ENCODE data around the gene MYO1E.

Gene MYO1E

GRCh38 chr15:59283717-59284391 lies 88.8 kb downstream of the MYO1E start:
- no peak overlapping the region for H3K4me2 ChIP-seq (ENCODE audit: low read depth, low read length, poor library complexity, severe bottlenecking)
- peaks cover 32% of the 10 kb centered on the region for H3F3A ChIP-seq (ENCODE audit: insufficient read depth)
- no peak overlapping the region for H3K9ac ChIP-seq (ENCODE audit: low read length)
- no peak overlapping the region for H2AFZ ChIP-seq (ENCODE audit: low read depth, low read length, severe bottlenecking)
- H4K20me1 ChIP-seq (ENCODE audit: low read depth, low read length): peaks cover 42% of the 10 kb centered on the region
- H3K27ac ChIP-seq (ENCODE audit: low read depth, low read length): peak overlapping the region; percentile 9; the same call in 1 of the 2 replicates
- no peaks in the 10 kb centered on the region; the same call in 1 of the 2 replicates for H3K36me3 ChIP-seq (ENCODE audit: low read length)
- no peaks in the 10 kb centered on the region for H3K9me2 ChIP-seq (replicated peaks; ENCODE audit: insufficient read depth, low read length)
- H3K4me3 ChIP-seq (ENCODE audit: insufficient read depth, low read length, poor library complexity, severe bottlenecking): no peak overlapping the region
- H3K9me3 ChIP-seq (ENCODE audit: insufficient read depth, low read length): no peaks in the 10 kb centered on the region
- H3K79me2 ChIP-seq (ENCODE audit: insufficient read depth, low read length): peaks cover 98% of the 10 kb centered on the region
- no peaks in the 10 kb centered on the region for H3K27me3 ChIP-seq (ENCODE audit: low read length)
- TF ChIP-seq, protein P1, sequence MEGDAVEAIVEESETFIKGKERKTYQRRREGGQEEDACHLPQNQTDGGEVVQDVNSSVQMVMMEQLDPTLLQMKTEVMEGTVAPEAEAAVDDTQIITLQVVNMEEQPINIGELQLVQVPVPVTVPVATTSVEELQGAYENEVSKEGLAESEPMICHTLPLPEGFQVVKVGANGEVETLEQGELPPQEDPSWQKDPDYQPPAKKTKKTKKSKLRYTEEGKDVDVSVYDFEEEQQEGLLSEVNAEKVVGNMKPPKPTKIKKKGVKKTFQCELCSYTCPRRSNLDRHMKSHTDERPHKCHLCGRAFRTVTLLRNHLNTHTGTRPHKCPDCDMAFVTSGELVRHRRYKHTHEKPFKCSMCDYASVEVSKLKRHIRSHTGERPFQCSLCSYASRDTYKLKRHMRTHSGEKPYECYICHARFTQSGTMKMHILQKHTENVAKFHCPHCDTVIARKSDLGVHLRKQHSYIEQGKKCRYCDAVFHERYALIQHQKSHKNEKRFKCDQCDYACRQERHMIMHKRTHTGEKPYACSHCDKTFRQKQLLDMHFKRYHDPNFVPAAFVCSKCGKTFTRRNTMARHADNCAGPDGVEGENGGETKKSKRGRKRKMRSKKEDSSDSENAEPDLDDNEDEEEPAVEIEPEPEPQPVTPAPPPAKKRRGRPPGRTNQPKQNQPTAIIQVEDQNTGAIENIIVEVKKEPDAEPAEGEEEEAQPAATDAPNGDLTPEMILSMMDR (IDR thresholded peaks at IDR 0.05; ENCODE audit: insufficient read depth, low read length, poor library complexity, severe bottlenecking): no peak
- TF ChIP-seq EZH2phosphoT487 (conservative IDR thresholded peaks at IDR 0.05; ENCODE audit: low read length): no peak

DNA sequence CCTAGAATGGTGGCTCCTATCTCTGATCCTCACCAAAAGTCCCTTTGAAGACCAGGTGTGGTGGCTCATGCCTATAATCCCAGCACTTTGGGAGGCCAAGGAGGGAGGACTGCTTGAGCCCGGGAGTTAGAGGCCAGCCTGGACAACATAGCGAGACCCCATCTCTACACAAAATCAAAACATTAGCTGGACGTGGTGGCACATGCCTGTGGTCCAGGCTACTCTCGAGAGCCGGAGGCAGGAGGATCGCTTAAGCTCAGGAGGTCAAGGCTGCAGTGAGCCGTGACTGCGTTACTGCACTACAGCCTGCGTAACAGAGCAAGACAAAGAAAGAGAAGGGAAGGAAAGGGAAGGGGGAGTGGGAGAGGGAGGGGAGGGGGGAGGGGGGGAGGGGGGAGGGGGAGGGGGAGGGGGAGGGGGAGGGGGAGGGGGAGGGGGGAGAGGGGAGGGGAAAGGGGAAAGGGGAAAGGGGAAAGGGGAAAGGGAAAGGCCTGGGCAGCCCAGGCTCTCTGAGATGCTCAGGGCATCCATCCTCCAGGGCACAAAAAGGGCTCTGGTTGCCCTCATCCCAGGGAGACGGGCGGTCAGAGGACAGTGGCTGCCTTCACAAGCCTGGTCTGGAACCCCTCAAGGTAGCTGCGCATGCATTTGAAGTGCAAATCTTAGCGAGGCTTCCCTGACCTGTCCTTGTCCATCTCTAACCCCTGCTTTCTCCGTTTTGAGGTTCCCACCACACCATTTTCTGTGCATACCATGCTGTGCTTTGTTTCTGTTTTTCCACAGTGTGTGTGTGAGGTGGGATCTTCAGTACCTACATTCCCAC lies 89.9 kb downstream of the MYO1E start:
- Histone ChIP-seq H3K9me2 (replicated peaks; ENCODE audit: insufficient read depth, low read length) (no peaks in the 10 kb centered on the region), H3K79me2 (ENCODE audit: insufficient read depth, low read length) (peaks cover 98% of the 10 kb centered on the region), H4K20me1 (ENCODE audit: low read depth, low read length) (peaks cover 50% of the 10 kb centered on the region), H3K9me3 (ENCODE audit: insufficient read depth, low read length) (no peaks in the 10 kb centered on the region), H3K27me3 (ENCODE audit: low read length) (no peaks in the 10 kb centered on the region), H3K4me2 (ENCODE audit: low read depth, low read length, poor library complexity, severe bottlenecking) (no peak overlapping the region), H3K4me3 (ENCODE audit: insufficient read depth, low read length, poor library complexity, severe bottlenecking) (no peak overlapping the region), H2AFZ (ENCODE audit: low read depth, low read length, severe bottlenecking) (no peak overlapping the region), H3K36me3 (ENCODE audit: low read length) (no peaks in the 10 kb centered on the region; the same call in 1 of the 2 replicates), H3K27ac (ENCODE audit: low read depth, low read length) (no peak overlapping the region), H3F3A (ENCODE audit: insufficient read depth) (peaks cover 32% of the 10 kb centered on the region), H3K9ac (ENCODE audit: low read length) (no peak overlapping the region)
- TF ChIP-seq, protein P1 (IDR thresholded peaks at IDR 0.05; ENCODE audit: insufficient read depth, low read length, poor library complexity, severe bottlenecking): no peak
- TF ChIP-seq EZH2phosphoT487 (conservative IDR thresholded peaks at IDR 0.05; ENCODE audit: low read length): no peak

GRCh38 chr15:59281699-59282098 lies 91.0 kb downstream of the MYO1E start:
- Histone ChIP-seq H3K36me3 (ENCODE audit: low read length) (no peaks in the 10 kb centered on the region), H3K4me3 (ENCODE audit: insufficient read depth, low read length, poor library complexity, severe bottlenecking) (no peak overlapping the region), H3F3A (ENCODE audit: insufficient read depth) (peaks cover 29% of the 10 kb centered on the region; the same call in 1 of the 2 replicates), H3K4me2 (ENCODE audit: low read depth, low read length, poor library complexity, severe bottlenecking) (no peak overlapping the region), H3K9me2 (replicated peaks; ENCODE audit: insufficient read depth, low read length) (no peaks in the 10 kb centered on the region), H3K9ac (ENCODE audit: low read length) (no peak overlapping the region), H3K27ac (ENCODE audit: low read depth, low read length) (no peak overlapping the region), H3K9me3 (ENCODE audit: insufficient read depth, low read length) (no peaks in the 10 kb centered on the region), H2AFZ (ENCODE audit: low read depth, low read length, severe bottlenecking) (no peak overlapping the region), H3K27me3 (ENCODE audit: low read length) (no peaks in the 10 kb centered on the region), H3K79me2 (ENCODE audit: insufficient read depth, low read length) (peaks cover 98% of the 10 kb centered on the region), H4K20me1 (ENCODE audit: low read depth, low read length) (peaks cover 48% of the 10 kb centered on the region)
- no peak for TF ChIP-seq EZH2phosphoT487 (conservative IDR thresholded peaks at IDR 0.05; ENCODE audit: low read length)
- TF ChIP-seq, protein P1 (IDR thresholded peaks at IDR 0.05; ENCODE audit: insufficient read depth, low read length, poor library complexity, severe bottlenecking): no peak
